Testis (tissue), 3 donors: ENCODE results near the gene DDX18. TPM values are rescaled to one million over a fixed set of nuclear protein-coding genes. Genes with fewer than 3 reads are reported as not detected.
A peak's percentile ranks its signal among the peaks of the same experiment; 100 is the strongest.

Source experiments
- DNase-seq: peaks from one replicate; pipeline ENCODE4 v3.0.0-alpha.2; 2019
- H3K27ac ChIP-seq, 2 donors: fragments of 200-600 bp; sonication (generic); one replicate each; pipeline ENCODE4 v1.5.1; 2019
- H3K27me3 ChIP-seq: fragments of 200-600 bp; sonication (generic); one replicate; pipeline ENCODE4 v1.5.1; 2019
- H3K36me3 ChIP-seq: fragments of 200-600 bp; sonication (generic); one replicate; pipeline ENCODE4 v1.5.1; 2017; ENCODE audit warnings: low read depth; ENCODE audit errors: missing control alignments
- H3K4me1 ChIP-seq: fragments of 200-600 bp; sonication (generic); one replicate; pipeline ENCODE4 v1.5.1; 2019
- H3K4me3 ChIP-seq, 2 donors: fragments of 200-600 bp; sonication (generic); one replicate each; pipeline ENCODE4 v1.5.1; 2017 to 2019
- H3K9me3 ChIP-seq: fragments of 200-600 bp; sonication (generic); one replicate; pipeline ENCODE4 v1.5.1; 2017
- CTCF ChIP-seq, 3 experiments: fragments of 450-650 bp in 2 of 3; fragments of 200-600 bp in 1 of 3; sonication (generic) in 1 of 3; IDR thresholded peaks; one replicate each; pipeline ENCODE4 v1.5.1; 2016 to 2019; ENCODE audit warnings: antibody characterized with exemption in 3 of 3, mild to moderate bottlenecking in 2 of 3, moderate library complexity in 1 of 3
- POLR2A ChIP-seq: fragments of 450-650 bp; IDR thresholded peaks from one replicate; pipeline ENCODE4 v1.6.1; 2017; ENCODE audit warnings: antibody characterized with exemption, mild to moderate bottlenecking, moderate library complexity
- WGBS, 2 donors: methylation state at CpG; one replicate each; pipeline ENCODE4 v1.1.5; 2018; 5-methylcytosine and 5-hydroxymethylcytosine counted together
- intact Hi-C: fragments of 100-400 bp; cut with DNase I; formaldehyde crosslinking; loops from one replicate; pipeline ENCODE4 v1.15.1; 2023; ENCODE audit warnings: low total_unique reads
- polyA plus RNA-seq: library from polyadenylated mRNA; stranded (reverse); fragments of 350-450 nt; fragmentation: Illumina TruSeq; extraction: RNeasy Lipid Tissue Mini Kit (QIAGEN cat#74804); gene quantifications from one replicate; pipeline ENCODE4 v1.2.3, GENCODE V29; 2014; ENCODE audit warnings: low read depth, low replicate concordance; ENCODE audit not compliant: insufficient read depth
- total RNA-seq, 2 donors: library from RNA; depleted of rRNA; stranded (reverse); fragments of >200 nt; gene quantifications; one replicate each; pipeline ENCODE4 v1.2.3, GENCODE V29; 2016

The DDX18 gene
- total and polyA plus RNA-seq, 3 donors from 2014 or later: 31.1 to 62.4 (median 50.3) TPM

GRCh38 chr2:117858336-117858735 lies 43.8 kb downstream of the DDX18 start:
- 53 to 64% methylated on average over 15 to 16 of the region's 17 CpGs for WGBS, 2 donors
- no peaks in the 10 kb centered on the region for H3K9me3 ChIP-seq
- intact Hi-C loops: no loop called here
- no peaks in the 10 kb centered on the region for H3K4me1 ChIP-seq
- H3K4me3 ChIP-seq: no peak overlapping the region
- DNase-seq: no peak
- H3K36me3 ChIP-seq: no peaks in the 10 kb centered on the region
- TF ChIP-seq POLR2A (no peak), CTCF (IDR thresholded peaks at IDR 0.05) (no peak)
- H3K27ac ChIP-seq: no peak overlapping the region
- no peaks in the 10 kb centered on the region for H3K27me3 ChIP-seq

- intact Hi-C loops: no loop called here
Measured at GRCh38 chr2:117858892-117859531, 44.5 kb downstream of the DDX18 start.

GRCh38 chr2:117859532-117859911 lies 45.0 kb downstream of the DDX18 start:
- no peaks in the 10 kb centered on the region for H3K27me3 ChIP-seq
- no peaks in the 10 kb centered on the region for H3K9me3 ChIP-seq
- intact Hi-C loops: no loop called here
- no peak for DNase-seq
- H3K4me1 ChIP-seq: no peaks in the 10 kb centered on the region
- no peak overlapping the region for H3K27ac ChIP-seq
- H3K36me3 ChIP-seq: no peaks in the 10 kb centered on the region
- H3K4me3 ChIP-seq: peak overlapping the region; percentile 12 to 40
- WGBS, 2 donors: 55 to 60% methylated on average over 24 to 34 of the region's 44 CpGs
- no peak for TF ChIP-seq POLR2A
- no peak for TF ChIP-seq CTCF (IDR thresholded peaks at IDR 0.05)

More at GRCh38 chr2:117858892-117859531, 44.5 kb downstream of the DDX18 start:
- no peak for TF ChIP-seq CTCF (IDR thresholded peaks at IDR 0.05)
- TF ChIP-seq POLR2A: no peak
- Histone ChIP-seq H3K4me1 (no peaks in the 10 kb centered on the region), H3K36me3 (no peaks in the 10 kb centered on the region), H3K9me3 (no peaks in the 10 kb centered on the region), H3K27me3 (no peaks in the 10 kb centered on the region), H3K4me3 (peak overlapping the region; percentile 12 to 40), H3K27ac (no peak overlapping the region)
- 57% methylated on average over 7 to 30 of the region's 41 CpGs for WGBS, 2 donors
- no peak for DNase-seq

GRCh38 chr2:117859924-117860647 lies 45.6 kb downstream of the DDX18 start:
- no peaks in the 10 kb centered on the region for H3K36me3 ChIP-seq
- no peaks in the 10 kb centered on the region for H3K4me1 ChIP-seq
- DNase-seq: no peak
- intact Hi-C loops: no loop called here
- H3K9me3 ChIP-seq: no peaks in the 10 kb centered on the region
- H3K27ac ChIP-seq: no peak overlapping the region
- no peak for TF ChIP-seq CTCF (IDR thresholded peaks at IDR 0.05)
- no peak for TF ChIP-seq POLR2A
- 27 to 35% methylated on average over 49 to 61 of the region's 69 CpGs for WGBS, 2 donors
- peak overlapping the region; percentile 12 to 40 for H3K4me3 ChIP-seq
- no peaks in the 10 kb centered on the region for H3K27me3 ChIP-seq
